ENCODE data around the gene ITPKC.

ITPKC gene

GRCh38 chr19:40741527-40742390, 24.8 kb downstream of the ITPKC start:
- H3K4me2 ChIP-seq (ENCODE audit: low read depth, low read length, poor library complexity, severe bottlenecking): no peak overlapping the region
- H3F3A ChIP-seq (ENCODE audit: low read depth): no peaks in the 10 kb centered on the region
- no peaks in the 10 kb centered on the region for H3K79me2 ChIP-seq (ENCODE audit: insufficient read depth, low read length)
- H3K4me1 ChIP-seq (ENCODE audit: insufficient read depth, low read length, poor library complexity, severe bottlenecking): no peaks in the 10 kb centered on the region
- no peaks in the 10 kb centered on the region for H3K9me3 ChIP-seq (ENCODE audit: insufficient read depth, low read depth, low read length)
- no peaks in the 10 kb centered on the region for H4K20me1 ChIP-seq (ENCODE audit: insufficient read depth, low read length, poor library complexity, severe bottlenecking)
- H2AFZ ChIP-seq (ENCODE audit: low read length): no peak overlapping the region
- no peak overlapping the region for H3K4me3 ChIP-seq (ENCODE audit: low read length, poor library complexity, severe bottlenecking)
- H3K9me2 ChIP-seq (replicated peaks; ENCODE audit: low read depth, low read length): no peaks in the 10 kb centered on the region
- TF ChIP-seq CTCF (conservative IDR thresholded peaks at IDR 0.05; ENCODE audit: low read length) (no peak), EZH2phosphoT487 (IDR thresholded peaks at IDR 0.05; ENCODE audit: borderline replicate concordance) (no peak)
- no peak overlapping the region for H3K9ac ChIP-seq (ENCODE audit: low read depth, low read length, poor library complexity, severe bottlenecking)
- H3K27me3 ChIP-seq (ENCODE audit: insufficient read depth, low read length, poor library complexity, severe bottlenecking): no peaks in the 10 kb centered on the region
- H3K36me3 ChIP-seq (ENCODE audit: insufficient read depth, low read length): no peaks in the 10 kb centered on the region

- H3K9ac ChIP-seq (ENCODE audit: low read depth, low read length, poor library complexity, severe bottlenecking): no peak overlapping the region
- TF ChIP-seq EZH2phosphoT487 (IDR thresholded peaks at IDR 0.05; ENCODE audit: borderline replicate concordance) (no peak), CTCF (conservative IDR thresholded peaks at IDR 0.05; ENCODE audit: low read length) (no peak)
- H3K4me1 ChIP-seq (ENCODE audit: insufficient read depth, low read length, poor library complexity, severe bottlenecking): no peaks in the 10 kb centered on the region
- H3K36me3 ChIP-seq (ENCODE audit: insufficient read depth, low read length): no peaks in the 10 kb centered on the region
- no peaks in the 10 kb centered on the region for H3F3A ChIP-seq (ENCODE audit: low read depth)
- H3K4me2 ChIP-seq (ENCODE audit: low read depth, low read length, poor library complexity, severe bottlenecking): no peak overlapping the region
- H3K9me3 ChIP-seq (ENCODE audit: insufficient read depth, low read depth, low read length): no peaks in the 10 kb centered on the region
- H3K4me3 ChIP-seq (ENCODE audit: low read length, poor library complexity, severe bottlenecking): no peak overlapping the region
- H4K20me1 ChIP-seq (ENCODE audit: insufficient read depth, low read length, poor library complexity, severe bottlenecking): no peaks in the 10 kb centered on the region
- H3K27me3 ChIP-seq (ENCODE audit: insufficient read depth, low read length, poor library complexity, severe bottlenecking): no peaks in the 10 kb centered on the region
- H2AFZ ChIP-seq (ENCODE audit: low read length): no peak overlapping the region
- H3K9me2 ChIP-seq (replicated peaks; ENCODE audit: low read depth, low read length): no peaks in the 10 kb centered on the region
- H3K79me2 ChIP-seq (ENCODE audit: insufficient read depth, low read length): peaks cover under 1% of the 10 kb centered on the region; the same call in 1 of the 2 replicates
These were observed 25.6 kb downstream of the ITPKC start for GRCh38 chr19:40742477-40742876.

- Histone ChIP-seq H3K36me3 (ENCODE audit: insufficient read depth, low read length) (no peaks in the 10 kb centered on the region), H3K79me2 (ENCODE audit: insufficient read depth, low read length) (peaks cover 5% of the 10 kb centered on the region), H3K27me3 (ENCODE audit: insufficient read depth, low read length, poor library complexity, severe bottlenecking) (no peaks in the 10 kb centered on the region), H3K4me1 (ENCODE audit: insufficient read depth, low read length, poor library complexity, severe bottlenecking) (peaks cover 4% of the 10 kb centered on the region), H3K9me3 (ENCODE audit: insufficient read depth, low read depth, low read length) (no peaks in the 10 kb centered on the region), H3K9me2 (replicated peaks; ENCODE audit: low read depth, low read length) (no peaks in the 10 kb centered on the region), H4K20me1 (ENCODE audit: insufficient read depth, low read length, poor library complexity, severe bottlenecking) (no peaks in the 10 kb centered on the region), H3F3A (ENCODE audit: low read depth) (no peaks in the 10 kb centered on the region), H3K4me3 (ENCODE audit: low read length, poor library complexity, severe bottlenecking) (no peak overlapping the region), H3K9ac (ENCODE audit: low read depth, low read length, poor library complexity, severe bottlenecking) (no peak overlapping the region), H3K4me2 (ENCODE audit: low read depth, low read length, poor library complexity, severe bottlenecking) (no peak overlapping the region), H2AFZ (ENCODE audit: low read length) (no peak overlapping the region)
- TF ChIP-seq CTCF (conservative IDR thresholded peaks at IDR 0.05; ENCODE audit: low read length) (no peak), EZH2phosphoT487 (IDR thresholded peaks at IDR 0.05; ENCODE audit: borderline replicate concordance) (no peak)
These were observed 26.0 kb downstream of the ITPKC start for GRCh38 chr19:40742886-40743285.
